ENCODE results near the gene NUMA1. TPM values are rescaled to one million over a fixed set of nuclear protein-coding genes. Genes with fewer than 3 reads are reported as not detected.

NUMA1 gene
- polyA plus RNA-seq, 1 donor = 215 TPM

DNA sequence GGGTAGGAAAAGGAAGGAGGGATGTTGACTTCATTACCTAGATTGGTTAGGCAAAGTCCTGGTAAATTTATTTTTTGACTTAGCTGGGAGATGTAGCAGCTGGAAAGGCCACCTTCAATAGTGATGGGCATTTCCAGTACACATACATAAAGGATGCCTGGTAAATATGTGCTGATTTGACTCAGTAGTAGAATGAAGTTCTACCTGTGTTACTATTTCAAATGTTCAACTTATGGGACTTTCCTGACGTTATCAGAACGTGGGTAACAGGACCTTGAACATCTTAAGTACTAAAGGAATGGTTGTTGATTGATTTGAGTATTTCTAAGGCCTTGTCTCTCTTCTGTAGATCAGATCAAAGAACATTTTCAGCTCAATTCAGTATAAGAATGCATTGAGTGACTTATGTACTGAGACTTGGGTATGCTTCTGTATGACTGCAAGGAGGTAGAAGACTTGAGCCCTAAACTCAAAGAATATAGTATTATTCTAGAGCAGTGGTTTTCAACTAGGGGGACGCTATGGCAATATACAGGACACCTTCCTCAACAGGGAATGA is 124.4 kb downstream of the NUMA1 start:
- DNase-seq = no peak

Other genes starting within 250 kb of the NUMA1 start
- not detected for gene DEFB108B, start 247.3 kb downstream of the NUMA1 start, polyA plus RNA-seq (ENCODE audit: insufficient read length)
- not detected for gene DEFB131B, start 202.1 kb downstream of the NUMA1 start, polyA plus RNA-seq (ENCODE audit: insufficient read length)
- 4.1 TPM for gene XNDC1N, start 151.9 kb downstream of the NUMA1 start, polyA plus RNA-seq (ENCODE audit: insufficient read length)
- gene RNF121, start 151.5 kb downstream of the NUMA1 start, polyA plus RNA-seq (ENCODE audit: insufficient read length) = 22.8 TPM
- 7.4 TPM for gene IL18BP, start 81.6 kb downstream of the NUMA1 start, polyA plus RNA-seq (ENCODE audit: insufficient read length)
- gene LRRC51, start 308 bp upstream of the NUMA1 start, polyA plus RNA-seq (ENCODE audit: insufficient read length) = 8.8 TPM
- gene LAMTOR1, start 22.8 kb upstream of the NUMA1 start, polyA plus RNA-seq (ENCODE audit: insufficient read length) = 83.8 TPM
- not detected for gene TOMT, start 25.4 kb upstream of the NUMA1 start, polyA plus RNA-seq (ENCODE audit: insufficient read length)
- 32.5 TPM for gene ANAPC15, start 32.2 kb upstream of the NUMA1 start, polyA plus RNA-seq (ENCODE audit: insufficient read length)
- gene FOLR3, start 55.2 kb upstream of the NUMA1 start, polyA plus RNA-seq (ENCODE audit: insufficient read length) = 0.61 TPM
- 19.0 TPM for gene FOLR1, start 111.6 kb upstream of the NUMA1 start, polyA plus RNA-seq (ENCODE audit: insufficient read length)
- gene FOLR2, start 136.3 kb upstream of the NUMA1 start, polyA plus RNA-seq (ENCODE audit: insufficient read length) = 31.4 TPM
- 233 TPM for gene INPPL1, start 144.2 kb upstream of the NUMA1 start, polyA plus RNA-seq (ENCODE audit: insufficient read length)
- 0.21 TPM for gene PHOX2A, start 163.6 kb upstream of the NUMA1 start, polyA plus RNA-seq (ENCODE audit: insufficient read length)

All from hindlimb muscle (tissue), 1 donor.